Measurements from ENCODE around the gene C18orf32. TPM values are rescaled to one million over a fixed set of nuclear protein-coding genes. Genes with fewer than 3 reads are reported as not detected.

Gene C18orf32
- total RNA-seq, 2 donors from 2014 or later = 43.0 to 63.6 TPM

GRCh38 chr18:49473721-49474120, 13.3 kb downstream of the C18orf32 start:
- Histone ChIP-seq H3K4me3 (no peak overlapping the region), H3K4me1 (no peaks in the 10 kb centered on the region), H3K36me3 (no peaks in the 10 kb centered on the region), H3K27ac (no peak overlapping the region), H3K9ac (ENCODE audit: low read depth in 2 of 2, low read length in 2 of 2) (no peak overlapping the region), H3K27me3 (no peaks in the 10 kb centered on the region), H3K9me3 (no peaks in the 10 kb centered on the region)
- no peak for TF ChIP-seq CTCF (IDR thresholded peaks at IDR 0.05)
- intact Hi-C loops (cut with DNase I) = no loop called here
- no peak for DNase-seq

- intact Hi-C loops (cut with DNase I) = no loop called here
- Histone ChIP-seq H3K4me1 (no peaks in the 10 kb centered on the region), H3K9me3 (no peaks in the 10 kb centered on the region), H3K4me3 (no peak overlapping the region), H3K27ac (no peak overlapping the region), H3K36me3 (no peaks in the 10 kb centered on the region), H3K27me3 (no peaks in the 10 kb centered on the region), H3K9ac (ENCODE audit: low read depth in 2 of 2, low read length in 2 of 2) (no peak overlapping the region)
- no peak for DNase-seq
- no peak for TF ChIP-seq CTCF (IDR thresholded peaks at IDR 0.05)
Observed at GRCh38 chr18:49472459-49472858, 14.6 kb downstream of the C18orf32 start.

GRCh38 chr18:49471532-49471931, 15.5 kb downstream of the C18orf32 start:
- no peak overlapping the region for H3K27ac ChIP-seq
- H3K36me3 ChIP-seq = no peaks in the 10 kb centered on the region
- intact Hi-C loops (cut with DNase I) = no loop called here
- H3K9me3 ChIP-seq = no peaks in the 10 kb centered on the region
- H3K27me3 ChIP-seq = no peaks in the 10 kb centered on the region
- no peak for TF ChIP-seq CTCF (IDR thresholded peaks at IDR 0.05)
- no peak overlapping the region for H3K4me3 ChIP-seq
- H3K9ac ChIP-seq (ENCODE audit: low read depth in 2 of 2, low read length in 2 of 2) = no peak overlapping the region
- H3K4me1 ChIP-seq = no peaks in the 10 kb centered on the region
- no peak for DNase-seq

GRCh38 chr18:49467599-49467998, 19.4 kb downstream of the C18orf32 start:
- no peak for DNase-seq
- no peaks in the 10 kb centered on the region for H3K36me3 ChIP-seq
- H3K27ac ChIP-seq = no peak overlapping the region
- intact Hi-C loops (cut with DNase I) = no loop called here
- H3K4me1 ChIP-seq = no peaks in the 10 kb centered on the region
- no peaks in the 10 kb centered on the region for H3K27me3 ChIP-seq
- H3K9ac ChIP-seq (ENCODE audit: low read depth in 2 of 2, low read length in 2 of 2) = no peak overlapping the region
- no peak for TF ChIP-seq CTCF (IDR thresholded peaks at IDR 0.05)
- H3K9me3 ChIP-seq = no peaks in the 10 kb centered on the region
- H3K4me3 ChIP-seq = no peak overlapping the region

- DNase-seq = no peak
- Histone ChIP-seq H3K27me3 (no peaks in the 10 kb centered on the region), H3K4me1 (no peaks in the 10 kb centered on the region), H3K27ac (no peak overlapping the region), H3K9ac (ENCODE audit: low read depth in 2 of 2, low read length in 2 of 2) (no peak overlapping the region), H3K36me3 (no peaks in the 10 kb centered on the region), H3K9me3 (no peaks in the 10 kb centered on the region), H3K4me3 (no peak overlapping the region)
- intact Hi-C loops (cut with DNase I) = no loop called here
- no peak for TF ChIP-seq CTCF (IDR thresholded peaks at IDR 0.05)
Observed at GRCh38 chr18:49467019-49467563, 19.9 kb downstream of the C18orf32 start.

Measured in colonic mucosa (tissue), 4 donors.